Endothelial cell of umbilical vein (primary cell): ENCODE results near the gene SMS. TPM values are rescaled to one million over a fixed set of nuclear protein-coding genes. Genes with fewer than 3 reads are reported as not detected.

ENCODE experiments used
- BruUV-seq: library from RNA; stranded (reverse); fragments of 400-500 nt; replicated peaks from 2 replicates; lab custom pipeline; 2021; lab: Mats Ljungman, UMichigan
- CTCF ChIA-PET: fragments of 300-600, 350-600 bp; sonication (Branson Sonifier 250); formaldehyde crosslinking; loops from one replicate; lab custom pipeline; 2021; ENCODE audit warnings: antibody characterized with exemption, inconsistent platforms; lab: Charles Lee
- POLR2A ChIA-PET: fragments of 300-600, 350-600 bp; sonication (Branson Sonifier 250); formaldehyde crosslinking; loops from one replicate; lab custom pipeline; 2021; ENCODE audit warnings: antibody characterized with exemption, inconsistent platforms; lab: Charles Lee
- DNase-seq: peaks from one replicate; pipeline ENCODE4 v3.0.0-alpha.2; 2011; ENCODE audit warnings: low read depth, low spot score
- FAIRE-seq: peaks from 2 replicates; lab custom pipeline; 2011; peaks lifted over from hg19 to GRCh38; lab: Jason Lieb, UNC
- H2AFZ ChIP-seq: 2 replicates; pipeline ENCODE4 v1.6.0; 2012; ENCODE audit warnings: low read depth, low read length, control low read depth, inconsistent platforms
- H3K27ac ChIP-seq: 2 replicates; pipeline ENCODE4 v1.5.1; 2011; ENCODE audit warnings: low read depth, mild to moderate bottlenecking, control low read depth, low read length, moderate library complexity; ENCODE audit not compliant: insufficient read depth
- H3K27me3 ChIP-seq, 2 experiments: 2 replicates each; pipeline versions ENCODE4 v1.6.0 to v1.6.1; 2011; ENCODE audit warnings: low read length in 2 of 2, mixed read lengths in 1 of 2; ENCODE audit not compliant: control insufficient read depth in 2 of 2, insufficient read depth in 2 of 2
- H3K36me3 ChIP-seq, 2 experiments: 2 replicates in 1 of 2; 3 replicates in 1 of 2; pipeline ENCODE4 v1.5.1; 2011; ENCODE audit warnings: low read length in 2 of 2, mild to moderate bottlenecking in 1 of 2, moderate library complexity in 1 of 2; ENCODE audit not compliant: control insufficient read depth in 2 of 2, insufficient read depth in 2 of 2; ENCODE audit errors: extremely low read depth in 1 of 2
- H3K4me1 ChIP-seq: 3 replicates; pipeline ENCODE4 v1.5.1; 2011; ENCODE audit warnings: mild to moderate bottlenecking, low read length; ENCODE audit not compliant: control insufficient read depth, insufficient read depth; ENCODE audit errors: extremely low read depth
- H3K4me2 ChIP-seq: 2 replicates; pipeline ENCODE4 v1.6.1; 2011; ENCODE audit warnings: low read length, control low read depth, mixed read lengths; ENCODE audit not compliant: insufficient read depth
- H3K4me3 ChIP-seq, 3 experiments: fragments of 200-600 bp in 1 of 3; sonication (generic), shearing (Covaris generic) in 1 of 3; replicated peaks in 1 of 3; 2 replicates each; pipeline ENCODE4 v1.5.1; 2011 to 2016; ENCODE audit warnings: control low read depth in 3 of 3, low read length in 3 of 3, mild to moderate bottlenecking in 2 of 3, inconsistent platforms in 1 of 3, low read depth in 1 of 3, moderate library complexity in 1 of 3; ENCODE audit not compliant: insufficient read depth in 1 of 3
- H3K79me2 ChIP-seq: 2 replicates; pipeline ENCODE4 v1.6.0; 2012; ENCODE audit warnings: low read length, inconsistent platforms; ENCODE audit not compliant: control insufficient read depth, insufficient read depth
- H3K9ac ChIP-seq: replicated peaks from 2 replicates; pipeline ENCODE3; 2011; ENCODE audit warnings: low read length, control low read depth; ENCODE audit not compliant: insufficient read depth; ENCODE audit errors: extremely low read depth
- H3K9me1 ChIP-seq: replicated peaks from 3 replicates; pipeline ENCODE4 v1.6.0; 2011; ENCODE audit warnings: mild to moderate bottlenecking, low read length; ENCODE audit not compliant: control insufficient read depth, insufficient read depth; ENCODE audit errors: extremely low read depth
- H3K9me3 ChIP-seq: replicated peaks from 2 replicates; pipeline ENCODE4 v1.5.1; 2012; ENCODE audit warnings: low read length, inconsistent platforms; ENCODE audit not compliant: control insufficient read depth, insufficient read depth
- H4K20me1 ChIP-seq: replicated peaks from 2 replicates; pipeline ENCODE3; 2011; ENCODE audit warnings: mild to moderate bottlenecking, low read length; ENCODE audit not compliant: control insufficient read depth, insufficient read depth; ENCODE audit errors: extremely low read depth
- EZH2 ChIP-seq: IDR thresholded peaks from 2 replicates; pipeline ENCODE4 v1.6.1; 2012; ENCODE audit warnings: borderline replicate concordance, low read depth, mild to moderate bottlenecking, moderate library complexity, low read length, inconsistent platforms; ENCODE audit not compliant: severe bottlenecking
- FOS ChIP-seq: IDR thresholded peaks from 2 replicates; pipeline ENCODE4 v1.6.1; 2011; ENCODE audit warnings: mild to moderate bottlenecking, low read length, moderate library complexity, borderline replicate concordance; ENCODE audit not compliant: insufficient read depth
- GATA2 ChIP-seq: IDR thresholded peaks from 2 replicates; pipeline ENCODE4 v1.7.0; 2011; ENCODE audit warnings: low read depth, mild to moderate bottlenecking, moderate library complexity, mixed read lengths, low read length; ENCODE audit not compliant: insufficient read length, insufficient read depth
- JUN ChIP-seq: IDR thresholded peaks from 2 replicates; pipeline ENCODE4 v1.6.1; 2011; ENCODE audit warnings: borderline replicate concordance, low read depth; ENCODE audit not compliant: insufficient read length, insufficient read depth
- MYC ChIP-seq: IDR thresholded peaks from one replicate; pipeline ENCODE4 v1.6.1; 2011; ENCODE audit warnings: mild to moderate bottlenecking, low read depth, low read length
- POLR2A ChIP-seq: IDR thresholded peaks from 2 replicates; pipeline ENCODE4 v1.6.1; 2012; ENCODE audit warnings: low read depth, mild to moderate bottlenecking, control low read depth, low read length
- POLR2AphosphoS5 ChIP-seq: IDR thresholded peaks from 2 replicates; pipeline ENCODE4 v1.6.1; 2012; ENCODE audit warnings: low read depth, mild to moderate bottlenecking, control low read depth, low read length, moderate library complexity; ENCODE audit not compliant: insufficient read depth
- dilution Hi-C: fragments of 300-500 bp; cut with MboI; formaldehyde crosslinking; loops from one replicate; pipeline ENCODE4 v1.15.0; 2019; ENCODE audit warnings: low sequenced_read_pairs; ENCODE audit not compliant: extremely low pct_ligation_motif_present
- intact Hi-C: fragments of 100-400 bp; cut with micrococcal nuclease; formaldehyde crosslinking; loops from one replicate; pipeline ENCODE4 v1.10.0; 2022
- polyA plus RNA-seq, 4 experiments: library from polyadenylated mRNA; depleted of rRNA in 3 of 4; stranded (reverse) in 3 of 4; unstranded in 1 of 4; fragments of >200 nt; gene quantifications; 2 replicates each; pipeline versions ENCODE4 v1.2.1 to v1.2.3, GENCODE V29; 2011 to 2012; ENCODE audit warnings: missing spikeins in 1 of 4
- total RNA-seq: library from RNA; stranded (reverse); gene quantifications from 2 replicates; pipeline ENCODE4 v1.2.3, GENCODE V29; 2021
- TF ChIP-seq, protein P1 (sequence below), 2 donors: IDR thresholded peaks; 1 replicate in 1 of 2; 2 replicates in 1 of 2; pipeline ENCODE4 v1.5.1; 2011; ENCODE audit warnings: low read length in 2 of 2, mild to moderate bottlenecking in 2 of 2, moderate library complexity in 2 of 2, control low read depth in 1 of 2, inconsistent platforms in 1 of 2, low read depth in 1 of 2; ENCODE audit not compliant: insufficient read depth in 1 of 2; ENCODE audit errors: extremely low read depth in 1 of 2
- TF ChIP-seq, protein P2 (sequence below): IDR thresholded peaks from 2 replicates; pipeline ENCODE4 v1.6.1; 2011; ENCODE audit not compliant: insufficient read depth, insufficient read length

The SMS gene
- total and polyA plus RNA-seq, 2 donors (not counting 3 experiments of a cell fraction or from before 2014, with no cell fraction given), result 57.1 to 173 TPM

GRCh38 chrX:21930986-21931385, 9.5 kb upstream of the SMS start:
- H3K4me3 ChIP-seq, result no peak overlapping the region
- H3K79me2 ChIP-seq, result no peaks in the 10 kb centered on the region
- DNase-seq (no peak), FAIRE-seq (no peak)
- H3K9me1 ChIP-seq, result no peaks in the 10 kb centered on the region
- ChIA-PET POLR2A (no interaction called here), CTCF (no interaction called here)
- peaks cover 32% of the 10 kb centered on the region for H3K4me1 ChIP-seq
- no peaks in the 10 kb centered on the region for H3K9me3 ChIP-seq
- dilution Hi-C loops (no loop called here), intact Hi-C loops (no loop called here)
- no peak overlapping the region for H2AFZ ChIP-seq
- TF ChIP-seq FOS (no peak), MYC (no peak), GATA2 (no peak), POLR2A (no peak), JUN (no peak), EZH2 (no peak), POLR2AphosphoS5 (no peak)
- TF ChIP-seq, protein P1, sequence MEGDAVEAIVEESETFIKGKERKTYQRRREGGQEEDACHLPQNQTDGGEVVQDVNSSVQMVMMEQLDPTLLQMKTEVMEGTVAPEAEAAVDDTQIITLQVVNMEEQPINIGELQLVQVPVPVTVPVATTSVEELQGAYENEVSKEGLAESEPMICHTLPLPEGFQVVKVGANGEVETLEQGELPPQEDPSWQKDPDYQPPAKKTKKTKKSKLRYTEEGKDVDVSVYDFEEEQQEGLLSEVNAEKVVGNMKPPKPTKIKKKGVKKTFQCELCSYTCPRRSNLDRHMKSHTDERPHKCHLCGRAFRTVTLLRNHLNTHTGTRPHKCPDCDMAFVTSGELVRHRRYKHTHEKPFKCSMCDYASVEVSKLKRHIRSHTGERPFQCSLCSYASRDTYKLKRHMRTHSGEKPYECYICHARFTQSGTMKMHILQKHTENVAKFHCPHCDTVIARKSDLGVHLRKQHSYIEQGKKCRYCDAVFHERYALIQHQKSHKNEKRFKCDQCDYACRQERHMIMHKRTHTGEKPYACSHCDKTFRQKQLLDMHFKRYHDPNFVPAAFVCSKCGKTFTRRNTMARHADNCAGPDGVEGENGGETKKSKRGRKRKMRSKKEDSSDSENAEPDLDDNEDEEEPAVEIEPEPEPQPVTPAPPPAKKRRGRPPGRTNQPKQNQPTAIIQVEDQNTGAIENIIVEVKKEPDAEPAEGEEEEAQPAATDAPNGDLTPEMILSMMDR (IDR thresholded peaks at IDR 0.05; ENCODE audit: extremely low read depth in 1 of 2, insufficient read depth in 1 of 2, low read depth in 1 of 2, low read length in 2 of 2), result no peak
- TF ChIP-seq, protein P2, sequence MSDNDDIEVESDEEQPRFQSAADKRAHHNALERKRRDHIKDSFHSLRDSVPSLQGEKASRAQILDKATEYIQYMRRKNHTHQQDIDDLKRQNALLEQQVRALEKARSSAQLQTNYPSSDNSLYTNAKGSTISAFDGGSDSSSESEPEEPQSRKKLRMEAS, result no peak
- BruUV-seq, result no TSS peak
- H3K27ac ChIP-seq, result no peak overlapping the region
- no peaks in the 10 kb centered on the region for H3K36me3 ChIP-seq
- no peak overlapping the region for H3K9ac ChIP-seq
- H3K27me3 ChIP-seq, result no peaks in the 10 kb centered on the region
- H3K4me2 ChIP-seq, result no peak overlapping the region
- H4K20me1 ChIP-seq, result no peaks in the 10 kb centered on the region
